Nephron progenitor cell (in vitro differentiated cells): ENCODE results near the gene SRCIN1.
"Not testable (repeated sequence)": the region's sequence is repeated elsewhere in the genome, so short reads cannot be mapped to it uniquely, and the experiment has no call there.

ENCODE experiments used
- DNase-seq: peaks from one replicate; pipeline ENCODE4 v3.0.0; 2021
- H3K27ac Mint-ChIP-seq: 2 replicates; pipeline ENCODE4 v1.8.0; 2021; ENCODE audit warnings: mild to moderate bottlenecking, moderate library complexity, mixed read lengths
- H3K27me3 Mint-ChIP-seq: 2 replicates; pipeline ENCODE4 v1.8.0; 2021; ENCODE audit warnings: mild to moderate bottlenecking, low read depth, mixed read lengths; ENCODE audit not compliant: poor library complexity
- H3K36me3 Mint-ChIP-seq: 2 replicates; pipeline ENCODE4 v1.8.0; 2021; ENCODE audit warnings: low read depth, mixed read lengths
- H3K4me1 Mint-ChIP-seq: 2 replicates; pipeline ENCODE4 v1.8.0; 2021; ENCODE audit warnings: mixed read lengths
- H3K4me3 Mint-ChIP-seq: 2 replicates; pipeline ENCODE4 v1.8.0; 2021; ENCODE audit warnings: mild to moderate bottlenecking, moderate library complexity, mixed read lengths
- H3K9me3 Mint-ChIP-seq: 2 replicates; pipeline ENCODE4 v1.8.0; 2021; ENCODE audit warnings: mild to moderate bottlenecking, moderate library complexity, mixed read lengths
- TF ChIP-seq, protein P1 (sequence below): fragments of 200-600 bp; sonication (generic); IDR thresholded peaks from 2 replicates; pipeline ENCODE4 v1.5.0; 2021; ENCODE audit warnings: antibody characterized with exemption

SRCIN1 gene

GRCh38 chr17:38534498-38534885 is 71.3 kb downstream of the SRCIN1 start:
- Mint-ChIP-seq H3K9me3 (no peaks in the 10 kb centered on the region), H3K27ac (no peak overlapping the region), H3K36me3 (no peaks in the 10 kb centered on the region), H3K27me3 (peaks cover 19% of the 10 kb centered on the region), H3K4me3 (no peak overlapping the region), H3K4me1 (peaks cover 65% of the 10 kb centered on the region)
- DNase-seq: no peak
- TF ChIP-seq, protein P1, sequence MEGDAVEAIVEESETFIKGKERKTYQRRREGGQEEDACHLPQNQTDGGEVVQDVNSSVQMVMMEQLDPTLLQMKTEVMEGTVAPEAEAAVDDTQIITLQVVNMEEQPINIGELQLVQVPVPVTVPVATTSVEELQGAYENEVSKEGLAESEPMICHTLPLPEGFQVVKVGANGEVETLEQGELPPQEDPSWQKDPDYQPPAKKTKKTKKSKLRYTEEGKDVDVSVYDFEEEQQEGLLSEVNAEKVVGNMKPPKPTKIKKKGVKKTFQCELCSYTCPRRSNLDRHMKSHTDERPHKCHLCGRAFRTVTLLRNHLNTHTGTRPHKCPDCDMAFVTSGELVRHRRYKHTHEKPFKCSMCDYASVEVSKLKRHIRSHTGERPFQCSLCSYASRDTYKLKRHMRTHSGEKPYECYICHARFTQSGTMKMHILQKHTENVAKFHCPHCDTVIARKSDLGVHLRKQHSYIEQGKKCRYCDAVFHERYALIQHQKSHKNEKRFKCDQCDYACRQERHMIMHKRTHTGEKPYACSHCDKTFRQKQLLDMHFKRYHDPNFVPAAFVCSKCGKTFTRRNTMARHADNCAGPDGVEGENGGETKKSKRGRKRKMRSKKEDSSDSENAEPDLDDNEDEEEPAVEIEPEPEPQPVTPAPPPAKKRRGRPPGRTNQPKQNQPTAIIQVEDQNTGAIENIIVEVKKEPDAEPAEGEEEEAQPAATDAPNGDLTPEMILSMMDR: no peak

DNA sequence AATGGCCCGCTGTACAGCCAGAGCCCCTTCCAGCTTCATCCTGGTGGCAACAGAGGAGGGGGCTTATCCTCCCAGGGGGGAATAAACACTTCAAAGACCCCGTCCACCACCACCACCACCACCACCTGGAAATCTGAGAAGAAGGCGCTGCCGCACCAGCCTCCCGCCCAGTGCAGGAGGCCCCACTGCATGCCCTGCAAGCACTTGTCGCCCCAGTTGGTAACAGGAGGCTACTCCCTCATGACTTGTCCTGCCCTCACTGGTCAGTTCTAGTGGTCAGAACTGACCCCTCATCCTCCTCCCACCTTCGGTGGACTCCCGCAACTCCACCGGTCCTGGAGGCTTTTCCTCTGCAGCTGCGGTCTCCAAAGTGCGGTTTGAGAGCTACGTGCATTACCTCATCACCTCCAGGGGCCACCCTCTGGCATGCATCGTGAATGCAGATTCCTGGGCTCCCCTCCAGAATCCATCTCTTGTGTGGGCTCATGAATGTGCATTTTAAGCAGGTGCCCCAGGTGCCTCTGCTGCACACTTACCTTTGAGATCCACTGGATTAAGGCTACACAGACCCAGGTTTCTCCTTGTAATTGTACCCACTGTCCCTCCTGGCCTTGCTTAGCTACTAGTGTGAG is 71.8 kb downstream of the SRCIN1 start:
- DNase-seq: no peak
- no peak overlapping the region for H3K4me3 Mint-ChIP-seq
- H3K9me3 Mint-ChIP-seq: no peaks in the 10 kb centered on the region
- TF ChIP-seq, protein P1: no peak
- peaks cover 18% of the 10 kb centered on the region for H3K27me3 Mint-ChIP-seq
- no peaks in the 10 kb centered on the region for H3K36me3 Mint-ChIP-seq
- H3K4me1 Mint-ChIP-seq: peaks cover 65% of the 10 kb centered on the region
- peak overlapping the region; percentile 29 for H3K27ac Mint-ChIP-seq

- peaks cover 22% of the 10 kb centered on the region for H3K27me3 Mint-ChIP-seq
- no peak for DNase-seq
- peaks cover 70% of the 10 kb centered on the region for H3K4me1 Mint-ChIP-seq
- H3K9me3 Mint-ChIP-seq: no peaks in the 10 kb centered on the region
- TF ChIP-seq, protein P1: no peak
- H3K4me3 Mint-ChIP-seq: peak overlapping the region; percentile 65
- peak overlapping the region; percentile 92 for H3K27ac Mint-ChIP-seq
- H3K36me3 Mint-ChIP-seq: no peaks in the 10 kb centered on the region
Measured at GRCh38 chr17:38533241-38533640, 72.5 kb downstream of the SRCIN1 start.

GRCh38 chr17:38532451-38532850 is 73.3 kb downstream of the SRCIN1 start:
- DNase-seq: no peak
- peaks cover 75% of the 10 kb centered on the region for H3K4me1 Mint-ChIP-seq
- H3K27me3 Mint-ChIP-seq: peaks cover 27% of the 10 kb centered on the region
- H3K9me3 Mint-ChIP-seq: no peaks in the 10 kb centered on the region
- H3K36me3 Mint-ChIP-seq: no peaks in the 10 kb centered on the region
- TF ChIP-seq, protein P1: no peak
- peak overlapping the region; percentile 61 for H3K27ac Mint-ChIP-seq
- H3K4me3 Mint-ChIP-seq: peak overlapping the region; percentile 61

- H3K4me1 Mint-ChIP-seq: peaks cover 73% of the 10 kb centered on the region
- peaks cover 27% of the 10 kb centered on the region for H3K27me3 Mint-ChIP-seq
- DNase-seq, H3K36me3 Mint-ChIP-seq, H3K27ac Mint-ChIP-seq, H3K9me3 Mint-ChIP-seq: not testable (repeated sequence)
- H3K4me3 Mint-ChIP-seq: peak overlapping the region; percentile 61
Measured at GRCh38 chr17:38531761-38532160, 74.0 kb downstream of the SRCIN1 start.

DNA sequence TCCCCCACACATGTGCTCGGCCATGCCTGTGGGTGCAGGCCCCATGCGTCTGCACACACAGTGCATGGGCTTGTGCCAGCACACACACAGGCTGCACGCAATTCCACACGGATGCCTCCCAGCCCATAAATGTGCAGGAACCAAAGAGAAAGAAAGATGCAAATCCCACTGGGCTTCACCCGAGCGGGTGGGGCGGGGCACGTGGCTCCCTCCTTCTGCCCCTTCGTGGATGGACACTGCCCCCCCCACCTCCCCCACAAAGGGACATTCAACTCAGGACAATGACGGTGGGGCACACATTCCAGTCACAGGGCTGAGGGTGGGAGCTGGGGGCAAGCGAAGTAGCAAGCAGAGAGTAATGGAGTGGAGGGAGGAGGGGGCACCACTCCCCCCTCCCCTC is 74.9 kb downstream of the SRCIN1 start:
- H3K4me1 Mint-ChIP-seq: peaks cover 64% of the 10 kb centered on the region
- not testable (repeated sequence) for H3K36me3 Mint-ChIP-seq, DNase-seq, H3K27ac Mint-ChIP-seq, H3K9me3 Mint-ChIP-seq
- peak overlapping the region; percentile 49 for H3K4me3 Mint-ChIP-seq
- peaks cover 26% of the 10 kb centered on the region for H3K27me3 Mint-ChIP-seq

- H3K4me1 Mint-ChIP-seq: peaks cover 49% of the 10 kb centered on the region
- H3K27ac Mint-ChIP-seq: peak overlapping the region; percentile 7
- not testable (repeated sequence) for H3K9me3 Mint-ChIP-seq, DNase-seq, H3K36me3 Mint-ChIP-seq
- H3K27me3 Mint-ChIP-seq: peaks cover 32% of the 10 kb centered on the region
- H3K4me3 Mint-ChIP-seq: peak overlapping the region; percentile 41
Measured at GRCh38 chr17:38528141-38528540, 77.6 kb downstream of the SRCIN1 start.

DNA sequence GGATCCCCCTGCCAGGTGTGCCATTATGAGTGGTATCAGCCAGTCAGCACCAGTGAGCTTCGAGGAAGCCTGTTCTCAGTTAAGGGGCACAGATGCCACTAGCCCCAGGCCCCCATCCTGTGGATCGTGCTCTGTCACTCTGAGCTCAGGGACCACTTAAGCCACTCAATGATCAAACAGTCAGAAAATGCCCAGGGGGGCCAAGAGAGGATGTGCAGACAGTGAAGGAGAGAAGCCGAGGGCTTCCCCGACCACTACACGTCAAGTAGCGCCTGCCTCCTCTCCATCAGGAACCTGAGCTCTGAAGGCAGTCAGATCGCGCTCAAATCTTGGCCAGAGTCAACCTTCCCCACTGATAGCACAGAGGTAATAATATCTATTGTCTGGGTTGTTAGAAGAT is 79.2 kb downstream of the SRCIN1 start:
- not testable (repeated sequence) for H3K27ac Mint-ChIP-seq, H3K9me3 Mint-ChIP-seq, H3K4me3 Mint-ChIP-seq, DNase-seq, H3K36me3 Mint-ChIP-seq
- peaks cover 27% of the 10 kb centered on the region for H3K27me3 Mint-ChIP-seq
- H3K4me1 Mint-ChIP-seq: peaks cover 33% of the 10 kb centered on the region
